AG10803 (cell line): ENCODE results near the gene PRKCH.

Experiments
- DNase-seq: peaks from one replicate; pipeline ENCODE4 v3.0.0; 2010; ENCODE audit warnings: low read depth
- H3K4me3 ChIP-seq: 2 replicates; pipeline ENCODE4 v1.5.1; 2011; ENCODE audit warnings: mild to moderate bottlenecking, low read length, control low read depth
- TF ChIP-seq, protein P1 (sequence below): conservative IDR thresholded peaks from 2 replicates; pipeline ENCODE4 v1.5.1; 2011; ENCODE audit warnings: mild to moderate bottlenecking, low read length, control low read depth, inconsistent platforms

The PRKCH gene

DNA sequence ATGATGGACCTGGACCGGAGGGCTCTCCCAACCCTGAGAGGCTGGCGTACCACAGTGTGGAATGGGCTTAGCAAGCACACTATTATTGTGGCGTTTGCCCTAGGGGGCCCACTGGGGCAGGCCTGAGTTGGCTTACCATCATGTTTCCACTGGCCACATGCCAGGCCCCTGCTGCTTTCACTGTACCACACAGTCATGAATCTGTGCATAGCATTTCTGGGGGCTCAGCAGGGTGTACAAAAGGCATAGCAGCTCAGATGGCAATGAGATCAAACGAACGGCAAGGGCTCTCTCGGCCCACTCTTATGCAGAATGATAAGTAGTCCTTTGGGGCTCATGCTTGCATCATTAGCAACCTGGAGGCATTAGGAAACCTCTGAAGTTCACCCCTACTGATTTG lies 236.9 kb downstream of the PRKCH start:
- no peak overlapping the region for H3K4me3 ChIP-seq
- TF ChIP-seq, protein P1, sequence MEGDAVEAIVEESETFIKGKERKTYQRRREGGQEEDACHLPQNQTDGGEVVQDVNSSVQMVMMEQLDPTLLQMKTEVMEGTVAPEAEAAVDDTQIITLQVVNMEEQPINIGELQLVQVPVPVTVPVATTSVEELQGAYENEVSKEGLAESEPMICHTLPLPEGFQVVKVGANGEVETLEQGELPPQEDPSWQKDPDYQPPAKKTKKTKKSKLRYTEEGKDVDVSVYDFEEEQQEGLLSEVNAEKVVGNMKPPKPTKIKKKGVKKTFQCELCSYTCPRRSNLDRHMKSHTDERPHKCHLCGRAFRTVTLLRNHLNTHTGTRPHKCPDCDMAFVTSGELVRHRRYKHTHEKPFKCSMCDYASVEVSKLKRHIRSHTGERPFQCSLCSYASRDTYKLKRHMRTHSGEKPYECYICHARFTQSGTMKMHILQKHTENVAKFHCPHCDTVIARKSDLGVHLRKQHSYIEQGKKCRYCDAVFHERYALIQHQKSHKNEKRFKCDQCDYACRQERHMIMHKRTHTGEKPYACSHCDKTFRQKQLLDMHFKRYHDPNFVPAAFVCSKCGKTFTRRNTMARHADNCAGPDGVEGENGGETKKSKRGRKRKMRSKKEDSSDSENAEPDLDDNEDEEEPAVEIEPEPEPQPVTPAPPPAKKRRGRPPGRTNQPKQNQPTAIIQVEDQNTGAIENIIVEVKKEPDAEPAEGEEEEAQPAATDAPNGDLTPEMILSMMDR, result no peak
- DNase-seq, result no peak

DNA sequence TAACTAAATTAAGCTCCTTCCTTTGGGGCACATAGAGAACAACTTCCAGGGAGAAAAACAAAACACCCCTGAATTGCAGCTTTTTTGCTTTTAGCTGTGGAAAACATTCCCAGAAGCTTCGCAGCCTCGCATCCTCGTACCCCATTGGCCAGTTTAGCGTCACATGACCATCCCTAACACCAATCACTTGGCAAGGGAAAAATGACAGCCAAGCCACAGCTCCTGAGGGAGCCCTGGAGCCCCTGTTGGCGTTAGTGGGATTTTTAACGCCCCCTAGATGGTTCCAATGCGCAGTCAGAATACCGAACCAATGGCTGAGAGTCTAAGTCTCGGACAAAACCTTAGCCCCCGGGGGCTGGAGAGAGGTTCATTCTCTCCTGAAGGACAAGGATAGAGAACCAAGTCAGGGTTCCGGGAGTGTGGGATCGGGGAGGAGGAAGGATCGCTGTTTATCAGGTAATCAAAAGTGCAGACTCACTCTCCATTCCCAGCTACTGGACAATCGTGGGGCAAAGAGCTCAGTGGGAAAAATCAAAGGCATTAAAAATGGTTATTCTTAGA lies 238.3 kb downstream of the PRKCH start:
- TF ChIP-seq, protein P1, result no peak
- no peak overlapping the region for H3K4me3 ChIP-seq
- DNase-seq, result no peak

DNA sequence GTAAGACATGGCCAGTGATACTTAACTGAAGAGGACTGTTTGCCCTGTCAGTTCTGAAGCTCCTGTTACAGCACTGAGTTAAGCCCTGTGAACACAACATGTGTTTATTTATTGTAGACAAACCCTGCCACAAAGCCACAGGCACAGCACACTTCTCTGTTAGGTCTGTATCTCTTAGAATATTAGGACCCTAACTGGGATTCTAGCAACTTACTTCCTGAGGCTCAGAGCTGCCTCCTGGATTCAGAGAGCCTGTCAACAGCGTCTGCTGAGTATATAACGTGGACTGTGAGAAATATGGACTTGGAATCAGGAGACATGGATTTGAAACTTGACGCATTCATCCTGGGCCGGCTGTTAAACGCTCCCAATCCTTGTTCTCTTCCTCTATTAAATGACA lies 238.9 kb downstream of the PRKCH start:
- TF ChIP-seq, protein P1, result no peak
- DNase-seq, result no peak
- H3K4me3 ChIP-seq, result no peak overlapping the region

DNA sequence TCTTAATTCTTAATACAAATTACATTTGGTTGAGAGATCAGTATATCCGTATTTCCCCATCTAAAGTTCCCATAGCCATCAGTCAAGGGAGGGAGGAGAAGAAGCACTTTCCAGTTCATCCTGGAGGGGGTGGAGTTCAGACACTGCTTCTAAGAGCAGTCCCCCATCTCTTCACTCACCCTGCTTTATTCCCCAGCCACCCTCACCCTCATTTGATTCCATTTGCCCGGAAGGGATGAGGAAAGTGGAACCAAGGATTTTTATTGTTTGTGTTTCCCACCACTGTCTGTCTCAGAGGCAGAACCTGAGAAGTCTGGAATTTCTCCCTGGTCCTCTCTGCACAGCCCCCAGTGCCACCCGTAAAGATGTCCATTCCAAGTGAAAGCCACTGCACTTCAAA lies 239.7 kb downstream of the PRKCH start:
- peak; percentile 83 for DNase-seq
- no peak overlapping the region for H3K4me3 ChIP-seq
- TF ChIP-seq, protein P1, result peak; percentile 48

DNA sequence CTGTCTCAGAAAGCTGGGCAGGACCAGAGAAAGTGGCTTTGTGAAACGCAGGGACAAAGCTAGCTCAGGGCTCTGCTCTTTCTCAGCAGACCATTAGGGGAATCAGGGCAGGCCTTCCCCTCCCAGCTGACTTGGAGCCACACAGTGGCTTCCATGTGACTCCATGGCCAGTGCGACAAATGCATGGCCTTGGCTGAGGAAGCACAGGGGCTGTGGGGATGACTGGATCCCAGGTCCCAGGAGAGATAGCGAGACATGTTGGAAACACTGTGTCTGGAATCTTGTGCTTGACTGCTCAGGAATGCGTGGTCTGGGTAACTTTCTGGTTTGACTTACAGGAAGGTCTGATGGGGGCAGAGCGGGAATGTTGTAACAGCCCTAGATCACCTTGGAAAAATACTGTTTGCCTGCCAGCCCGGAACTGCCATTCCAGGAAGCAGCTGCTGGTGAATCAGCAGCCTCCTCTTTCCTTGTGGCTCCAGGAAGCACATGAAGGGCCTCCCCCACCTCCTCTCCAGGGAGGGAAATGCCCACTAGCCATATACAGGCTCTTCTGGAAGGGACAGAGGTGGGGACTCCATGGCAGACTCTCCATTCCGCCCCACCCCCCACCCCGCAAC lies 240.4 kb downstream of the PRKCH start:
- DNase-seq, result peak; percentile 100
- TF ChIP-seq, protein P1, result peak; percentile 24; the same call in 1 of the 2 replicates
- no peak overlapping the region for H3K4me3 ChIP-seq

DNA sequence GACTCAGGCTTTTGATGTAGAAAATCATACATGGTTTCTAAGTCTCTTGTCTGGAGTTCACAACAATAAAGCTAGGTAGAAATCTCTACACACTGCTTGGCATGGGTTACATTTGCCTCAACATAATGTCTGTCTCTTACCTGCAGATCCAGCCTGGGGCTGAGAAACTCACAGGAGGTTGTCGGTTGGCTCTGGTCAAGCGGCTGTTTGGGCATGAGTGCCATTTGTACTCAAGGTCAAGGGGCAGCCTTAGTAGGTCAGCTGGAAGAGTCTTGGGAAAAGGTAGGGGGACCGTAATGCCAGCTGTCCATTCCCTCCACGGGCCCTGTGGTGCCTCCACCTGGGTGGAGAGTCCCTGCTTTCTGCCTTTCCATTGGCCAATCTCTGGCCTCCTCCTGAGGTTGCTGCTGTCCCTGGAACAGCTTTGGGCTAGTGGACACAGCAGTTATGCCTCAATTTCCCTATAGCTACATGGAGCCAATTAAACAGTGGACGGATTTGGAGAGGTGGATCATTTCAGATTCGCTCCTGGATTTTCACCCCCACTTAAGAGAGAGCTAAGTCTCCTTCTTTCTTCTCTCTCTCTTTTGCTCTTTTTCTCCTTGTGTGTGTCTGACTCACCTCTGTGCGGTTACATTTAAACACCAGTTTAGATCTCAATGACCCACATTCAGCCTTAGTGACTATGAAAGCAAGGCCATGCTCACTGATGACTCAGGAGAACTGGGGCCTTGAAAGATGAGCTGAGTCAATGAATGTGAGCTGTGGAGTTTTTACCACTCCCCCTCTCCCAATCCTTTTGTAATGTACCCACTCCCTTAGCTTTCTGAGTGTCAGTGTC lies 241.2 kb downstream of the PRKCH start:
- TF ChIP-seq, protein P1, result no peak
- DNase-seq, result peak; percentile 100
- H3K4me3 ChIP-seq, result no peak overlapping the region
